HG03135 (cell line): ENCODE data around the gene TRAK1.

Experiments used
- ATAC-seq: cut with Tn5 transposase; IDR thresholded peaks from one replicate; pipeline ENCODE4 v1.9.1; 2021; ENCODE audit warnings: mild to moderate bottlenecking, moderate library complexity; ENCODE audit not compliant: unreplicated experiment

Gene TRAK1

GRCh38 chr3:42067326-42067725 lies 23.8 kb upstream of the TRAK1 start:
- peak; percentile 90 for ATAC-seq

DNA sequence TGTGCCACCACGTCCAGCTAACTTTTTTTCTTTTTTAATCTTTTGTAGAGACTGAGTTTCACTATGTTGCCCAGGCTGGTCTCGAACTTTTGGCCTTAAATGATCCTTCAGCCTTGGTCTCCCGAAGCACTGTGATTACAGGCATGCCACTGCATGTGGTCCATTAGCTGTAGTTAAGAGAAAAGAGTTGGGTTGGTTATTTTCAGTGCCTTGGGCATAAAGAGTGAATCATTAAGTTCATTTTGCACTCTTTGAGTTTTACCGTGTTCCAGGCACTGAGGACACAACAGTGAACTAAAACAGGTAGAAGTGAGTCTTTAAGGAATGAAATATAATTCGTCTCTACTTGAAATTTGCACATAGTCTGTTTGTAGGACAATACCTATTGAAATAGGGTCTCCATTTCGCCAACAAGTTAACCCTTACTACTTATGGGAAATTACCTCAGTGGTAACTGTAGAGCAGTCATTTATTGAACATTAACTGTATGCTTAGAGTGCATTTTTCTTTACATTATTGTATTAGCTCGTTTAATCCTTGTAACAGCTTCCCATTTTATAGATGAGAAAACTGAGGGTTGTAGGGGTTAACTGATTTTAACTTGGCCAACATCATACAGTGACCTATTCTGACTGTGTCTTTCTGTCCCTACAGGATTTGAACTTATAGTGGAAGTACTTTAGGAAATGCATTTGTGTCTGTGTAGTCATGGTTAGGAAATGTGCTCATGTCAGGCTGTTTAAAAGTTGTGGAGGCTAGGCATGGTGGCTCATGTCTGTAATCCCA lies 22.7 kb upstream of the TRAK1 start:
- ATAC-seq, result no peak

DNA sequence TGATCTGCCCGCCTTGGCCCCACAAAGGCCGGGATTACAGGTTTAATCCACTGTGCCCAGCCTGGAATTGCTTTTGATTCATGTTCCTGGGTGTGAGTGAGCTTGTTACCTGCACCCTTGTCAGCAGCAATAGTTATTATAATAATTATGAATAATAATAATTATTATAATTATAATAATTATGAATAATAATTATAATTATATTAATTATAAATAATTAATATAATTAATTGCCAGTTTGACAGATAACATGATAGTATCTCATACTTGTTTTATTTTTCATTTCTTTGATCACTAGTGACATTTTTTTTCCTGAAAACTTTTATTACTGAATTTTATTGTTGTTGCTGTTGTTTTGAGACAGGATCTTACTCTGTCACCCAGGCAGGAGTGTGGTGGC lies 21.1 kb upstream of the TRAK1 start:
- ATAC-seq, result no peak

DNA sequence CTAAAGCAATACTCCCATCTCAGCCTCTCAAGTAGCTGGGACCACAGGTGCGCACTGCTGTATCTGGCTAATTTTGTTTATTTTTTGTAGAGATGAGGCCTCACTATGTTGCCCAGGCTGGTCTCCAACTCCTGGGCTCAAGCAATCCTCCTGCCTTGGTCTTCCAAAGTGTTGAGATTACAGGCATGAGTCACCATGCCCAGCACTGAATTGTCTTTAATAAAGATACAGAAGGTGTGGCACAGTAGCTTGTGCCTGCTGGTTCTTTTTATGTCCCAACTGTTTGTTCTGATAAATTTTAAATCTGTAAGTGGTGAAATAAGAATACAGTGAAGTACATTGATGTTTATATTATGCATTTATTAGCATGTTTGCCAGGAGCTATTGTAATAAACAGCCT lies 20.6 kb upstream of the TRAK1 start:
- ATAC-seq, result no peak

DNA sequence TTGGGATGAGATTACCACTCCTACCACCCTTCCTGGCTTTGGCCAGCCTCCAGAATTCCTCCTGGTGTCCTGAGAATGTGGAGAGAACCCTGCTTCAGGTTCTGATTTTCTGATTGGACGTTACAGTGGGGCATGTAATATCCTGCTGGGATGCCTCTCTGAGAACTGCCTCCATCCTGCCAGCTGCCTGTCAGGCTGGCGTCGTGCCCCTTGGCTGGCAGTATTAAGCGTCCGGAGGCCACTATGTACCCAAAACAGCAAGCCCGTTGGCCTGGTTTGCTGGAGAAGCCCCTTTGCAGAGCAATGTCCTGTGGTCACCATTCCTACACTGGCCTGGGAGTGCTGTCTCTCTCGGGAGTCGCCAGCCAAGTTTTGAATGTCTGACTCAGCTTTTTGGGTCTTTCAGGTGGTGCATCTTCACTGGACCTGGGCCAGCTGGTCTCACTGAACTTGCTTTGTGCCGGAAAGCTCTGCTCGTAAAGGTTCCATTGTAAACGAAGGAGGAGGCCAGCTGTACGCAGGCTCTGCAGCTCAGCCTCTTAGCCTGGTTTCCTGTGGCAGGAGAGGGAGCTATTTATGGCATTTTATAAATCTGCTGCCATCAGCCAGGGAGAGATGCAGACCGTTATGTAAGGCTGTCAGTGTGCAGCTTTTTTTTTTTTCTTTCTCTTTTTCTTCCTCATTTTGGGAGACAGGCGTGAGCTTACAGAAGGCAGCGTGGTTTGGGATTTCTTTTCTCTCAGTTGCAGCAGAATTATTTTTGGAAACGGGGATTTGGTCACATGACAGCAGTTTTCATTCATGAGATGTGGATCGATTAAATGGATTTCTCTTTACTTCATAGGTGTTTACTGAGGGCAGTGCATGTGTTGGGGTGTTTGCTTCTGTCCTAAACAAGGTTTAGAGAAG lies 19.0 kb upstream of the TRAK1 start:
- ATAC-seq, result peak; percentile 61

DNA sequence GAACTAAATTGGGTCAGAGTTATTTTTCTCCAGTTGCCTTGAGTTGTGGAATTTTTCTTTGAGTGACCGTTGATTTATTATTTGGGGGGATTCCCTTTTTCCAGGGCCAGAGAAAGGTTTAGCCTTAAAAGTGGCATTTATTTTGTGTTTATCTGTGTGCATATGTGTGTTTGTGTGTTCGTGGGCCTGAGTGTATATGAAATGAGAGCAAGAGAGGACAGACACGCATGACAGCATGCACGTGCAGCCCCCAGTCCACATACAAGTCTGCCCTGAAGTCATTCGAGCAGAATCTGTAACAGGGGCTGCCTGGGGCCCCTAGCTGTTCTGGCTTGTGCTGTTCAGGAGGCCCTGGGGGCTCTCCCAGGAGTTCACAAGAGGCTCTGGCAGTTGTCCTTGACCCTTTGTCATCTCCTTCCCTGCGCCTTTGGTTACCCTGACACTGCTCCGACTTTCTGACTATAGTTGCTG lies 18.3 kb upstream of the TRAK1 start:
- no peak for ATAC-seq

GRCh38 chr3:42077785-42078184 lies 13.4 kb upstream of the TRAK1 start:
- no peak for ATAC-seq

- no peak for ATAC-seq
These were observed 12.5 kb upstream of the TRAK1 start for GRCh38 chr3:42078677-42079076.

DNA sequence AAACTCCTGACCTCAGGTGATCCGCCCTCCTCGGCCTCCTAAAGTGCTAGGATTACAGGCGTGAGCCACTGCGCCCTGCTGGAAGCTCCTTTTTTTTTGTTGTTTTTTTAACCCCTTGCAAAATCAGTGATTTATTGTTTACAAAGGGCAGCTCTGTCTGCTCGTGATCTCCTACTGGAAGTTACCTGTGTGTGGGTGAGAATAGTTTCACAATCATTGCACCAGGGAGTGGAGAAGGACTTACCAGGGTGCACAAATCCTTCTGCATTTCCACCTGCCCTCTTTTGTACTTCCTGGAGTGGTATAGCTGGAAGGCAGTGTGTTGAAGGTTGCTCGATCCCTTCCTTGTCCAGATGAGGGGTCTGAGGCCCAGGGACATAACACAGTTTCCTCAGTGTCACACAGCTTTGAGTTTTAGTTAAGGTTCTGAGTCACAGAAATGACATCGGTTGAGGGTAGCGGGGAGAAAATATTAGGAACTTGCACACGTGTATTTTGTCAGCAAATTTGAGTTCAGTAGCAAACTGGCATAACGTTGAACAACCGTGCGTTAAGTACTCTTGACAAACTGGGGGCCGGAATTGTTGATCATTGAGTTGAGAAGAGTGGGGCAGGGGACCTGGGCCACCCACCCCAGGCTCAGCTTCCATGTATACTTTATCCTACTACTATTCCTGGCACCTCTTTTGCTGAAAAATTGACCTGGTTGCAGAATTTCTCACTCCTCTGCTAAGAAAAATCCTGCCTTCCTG lies 11.3 kb upstream of the TRAK1 start:
- ATAC-seq, result no peak

GRCh38 chr3:42080453-42080872 lies 10.7 kb upstream of the TRAK1 start:
- ATAC-seq, result no peak

DNA sequence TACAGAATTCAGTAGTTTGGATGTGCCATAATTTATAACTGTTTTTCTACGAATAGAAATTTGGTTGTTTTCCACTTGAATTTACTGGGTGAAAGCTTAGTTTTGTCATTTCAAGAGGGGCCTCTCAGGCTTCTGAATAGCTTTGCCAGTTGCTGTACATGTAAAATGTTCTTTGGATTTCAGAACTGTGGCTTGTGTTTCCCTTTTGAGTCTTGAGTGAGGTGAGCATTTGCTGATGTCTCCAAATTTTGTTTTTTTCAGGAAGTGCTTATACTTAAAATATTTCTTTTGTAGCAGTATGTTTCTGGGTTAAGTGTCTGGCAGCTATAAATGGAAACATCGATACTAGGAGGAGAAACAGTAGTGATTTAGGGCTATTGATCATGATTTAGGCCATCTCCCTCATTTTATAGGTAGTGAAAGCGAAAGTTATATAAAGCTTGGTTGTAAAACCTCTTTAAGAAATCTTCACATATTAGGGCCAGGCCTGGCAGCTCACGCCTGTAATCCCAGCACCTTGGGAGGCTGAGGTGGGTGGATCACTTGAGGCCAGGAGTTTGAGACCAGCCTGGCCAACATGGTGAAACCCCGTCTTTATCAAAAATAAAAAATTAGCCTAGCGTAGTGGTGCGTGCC lies 9.2 kb upstream of the TRAK1 start:
- ATAC-seq, result no peak

DNA sequence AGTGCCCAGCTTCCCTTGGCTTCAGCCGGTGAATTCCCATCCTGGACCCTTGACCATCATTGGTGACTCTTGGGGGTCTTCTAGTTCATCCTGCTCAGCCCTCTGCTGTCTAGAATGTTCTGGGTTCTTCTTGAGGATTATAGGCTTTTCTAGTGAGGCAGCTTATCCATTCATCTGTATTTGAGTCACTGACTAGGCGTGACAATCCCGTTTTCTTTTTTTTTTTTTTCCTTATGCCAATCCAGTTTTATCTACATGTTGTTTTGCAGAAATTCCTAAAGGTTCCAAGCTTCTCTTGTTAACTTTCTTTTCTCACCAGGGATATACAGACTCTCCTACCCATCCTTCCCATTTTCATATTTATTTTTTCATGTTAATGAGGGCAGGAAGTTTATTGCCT lies 6.6 kb upstream of the TRAK1 start:
- no peak for ATAC-seq

GRCh38 chr3:42085641-42086376 lies 5.3 kb upstream of the TRAK1 start:
- ATAC-seq, result no peak

GRCh38 chr3:42088803-42089530 lies 2.2 kb upstream of the TRAK1 start:
- ATAC-seq, result no peak

DNA sequence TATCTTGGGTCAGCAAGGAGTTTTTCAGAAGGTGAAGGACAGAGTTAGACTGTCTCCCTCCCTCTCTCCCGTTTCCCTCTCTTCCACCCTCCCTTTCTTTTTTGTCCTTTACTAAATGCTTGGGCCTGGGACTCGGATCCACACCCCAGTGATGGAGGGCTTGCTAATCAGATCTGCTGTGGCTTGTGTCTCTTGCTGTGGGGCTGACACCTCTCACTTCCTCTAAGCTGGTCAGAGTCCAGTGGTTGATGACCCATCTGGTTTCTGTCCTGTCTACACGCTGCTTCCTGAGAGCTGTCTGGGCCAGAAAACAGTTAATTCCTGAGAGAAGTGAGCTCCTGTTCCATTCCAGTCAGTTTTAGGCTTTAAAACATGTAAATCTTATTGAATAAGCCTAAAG lies 849 bp downstream of the TRAK1 start:
- ATAC-seq, result no peak

- ATAC-seq, result no peak
These were observed 3.0 kb downstream of the TRAK1 start for GRCh38 chr3:42094128-42094527.

DNA sequence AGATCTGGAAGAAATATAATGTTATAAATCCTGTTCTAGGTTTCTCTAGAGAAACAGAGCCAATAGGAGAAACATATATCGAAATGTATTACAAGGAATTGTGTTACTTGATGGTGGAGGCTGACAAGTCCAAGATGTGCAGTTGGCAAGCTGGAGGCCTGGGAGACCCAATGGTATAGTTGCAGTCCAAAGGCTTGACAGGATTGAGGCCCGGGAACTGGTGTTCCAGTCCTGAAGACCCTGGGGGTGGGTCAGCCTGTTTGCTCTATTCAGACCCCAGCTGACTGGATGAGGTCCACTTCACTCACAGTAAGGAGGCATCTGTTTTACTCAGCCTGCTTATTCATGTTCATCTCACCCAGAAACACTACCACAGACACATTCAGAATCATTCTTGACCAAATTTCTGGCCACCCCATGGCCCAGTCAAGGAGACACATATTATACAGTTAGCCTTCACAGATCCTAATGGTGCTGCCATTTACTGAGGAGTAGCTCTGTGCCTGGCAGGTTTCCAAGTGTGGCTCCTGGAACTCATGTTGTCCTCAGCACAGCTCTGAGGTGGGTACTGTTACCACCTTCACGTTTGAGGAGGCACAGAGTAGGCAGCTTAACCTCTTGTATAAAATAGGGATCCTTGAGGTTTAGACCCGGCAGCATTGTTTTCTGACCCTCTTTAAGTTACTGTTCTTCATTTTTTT lies 3.7 kb downstream of the TRAK1 start:
- ATAC-seq, result no peak

GRCh38 chr3:42095540-42095939 lies 4.4 kb downstream of the TRAK1 start:
- ATAC-seq, result no peak
